Tongue (tissue), 2 donors: Measurements from ENCODE around the gene ACIN1. TPM values are rescaled to one million over a fixed set of nuclear protein-coding genes. Genes with fewer than 3 reads are reported as not detected.

ENCODE experiments used
- DNase-seq: peaks from one replicate; pipeline ENCODE4 v3.0.0-alpha.2; 2015
- total RNA-seq: library from RNA; depleted of rRNA; stranded (reverse); fragments of >200 nt; gene quantifications from one replicate; pipeline ENCODE4 v1.2.3, GENCODE V29; 2014

The ACIN1 gene
- 103 TPM for total RNA-seq

GRCh38 chr14:23094666-23095195 is at the start of gene ACIN1:
ACIN1 (minus strand) TSS chr14:23095136; CDS start chr14:23095112, 24 bp downstream.
- peak; percentile 96 for DNase-seq

- no peak for DNase-seq
Measured at GRCh38 chr14:23143911-23144310, 49.0 kb upstream of the ACIN1 start.

- DNase-seq, result no peak
Measured at GRCh38 chr14:23142826-23143225, 47.9 kb upstream of the ACIN1 start.

- DNase-seq, result peak; percentile 61
Measured at GRCh38 chr14:23141706-23142444, 46.9 kb upstream of the ACIN1 start.

GRCh38 chr14:23140371-23140770 is 45.4 kb upstream of the ACIN1 start:
- no peak for DNase-seq

- DNase-seq, result no peak
Measured at GRCh38 chr14:23139874-23140273, 44.9 kb upstream of the ACIN1 start.

GRCh38 chr14:23137813-23138535 is 43.0 kb upstream of the ACIN1 start:
- no peak for DNase-seq

GRCh38 chr14:23137192-23137812 is 42.4 kb upstream of the ACIN1 start:
- DNase-seq, result no peak

GRCh38 chr14:23136566-23137133 is 41.7 kb upstream of the ACIN1 start:
- no peak for DNase-seq

- DNase-seq, result no peak
Measured at GRCh38 chr14:23132970-23133369, 38.0 kb upstream of the ACIN1 start.

- no peak for DNase-seq
Measured at GRCh38 chr14:23131482-23131881, 36.5 kb upstream of the ACIN1 start.

GRCh38 chr14:23130871-23131270 is 35.9 kb upstream of the ACIN1 start:
- DNase-seq, result no peak

- no peak for DNase-seq
Measured at GRCh38 chr14:23129759-23130316, 34.9 kb upstream of the ACIN1 start.

- no peak for DNase-seq
Measured at GRCh38 chr14:23128969-23129758, 34.2 kb upstream of the ACIN1 start.

GRCh38 chr14:23127861-23128260 is 32.9 kb upstream of the ACIN1 start:
- DNase-seq, result no peak

GRCh38 chr14:23126548-23127278 is 31.8 kb upstream of the ACIN1 start:
- DNase-seq, result no peak

- no peak for DNase-seq
Measured at GRCh38 chr14:23125933-23126524, 31.1 kb upstream of the ACIN1 start.

- DNase-seq, result no peak
Measured at GRCh38 chr14:23125011-23125410, 30.1 kb upstream of the ACIN1 start.

- no peak for DNase-seq
Measured at GRCh38 chr14:23124337-23124954, 29.5 kb upstream of the ACIN1 start.

- DNase-seq, result peak; percentile 73
Measured at GRCh38 chr14:23123419-23123818, 28.5 kb upstream of the ACIN1 start.
